ENCODE data around the gene DCC. TPM values are rescaled to one million over a fixed set of nuclear protein-coding genes. Genes with fewer than 3 reads are reported as not detected.

Gene DCC
- polyA plus RNA-seq, 1 donor (not counting 4 experiments of a cell fraction or from before 2014, with no cell fraction given): not detected

GRCh38 chr18:53253789-53254188 is 913.8 kb downstream of the DCC start:
- Histone ChIP-seq H3K9ac (ENCODE audit: control insufficient read depth, extremely low read depth, insufficient read depth, low read length) (no peak overlapping the region), H3K4me1 (ENCODE audit: control insufficient read depth, extremely low read depth, insufficient read depth, low read length) (no peaks in the 10 kb centered on the region), H3K4me3 (ENCODE audit: control insufficient read depth in 2 of 3, extremely low read depth in 1 of 3, insufficient read depth in 2 of 3, low read depth in 1 of 3, low read length in 3 of 3) (no peak overlapping the region), H3K36me3 (ENCODE audit: control insufficient read depth in 2 of 2, extremely low read depth in 1 of 2, insufficient read depth in 2 of 2, low read length in 2 of 2) (no peaks in the 10 kb centered on the region), H3K27ac (ENCODE audit: control insufficient read depth, insufficient read depth, low read length) (no peak overlapping the region), H4K20me1 (ENCODE audit: control insufficient read depth, extremely low read depth, insufficient read depth, low read length) (no peaks in the 10 kb centered on the region), H3K4me2 (ENCODE audit: control insufficient read depth, extremely low read depth, insufficient read depth, low read depth, low read length) (no peak overlapping the region), H3K9me1 (ENCODE audit: control insufficient read depth, extremely low read depth, insufficient read depth, low read length) (no peaks in the 10 kb centered on the region), H2AFZ (ENCODE audit: control insufficient read depth, low read length) (no peak overlapping the region), H3K9me3 (ENCODE audit: control insufficient read depth, low read depth, low read length) (no peaks in the 10 kb centered on the region), H3K27me3 (ENCODE audit: control insufficient read depth, extremely low read depth, insufficient read depth, low read length) (no peaks in the 10 kb centered on the region), H3K79me2 (ENCODE audit: control insufficient read depth, insufficient read depth, low read length) (no peaks in the 10 kb centered on the region)
- no peak for DNase-seq (ENCODE audit: low read depth, low spot score)
- FAIRE-seq: no peak
- no peak for TF ChIP-seq CTCF (optimal IDR thresholded peaks at IDR 0.05 in 1 of 3, IDR thresholded peaks at IDR 0.05 in 1 of 3, conservative IDR thresholded peaks at IDR 0.05 in 1 of 3; ENCODE audit: extremely low read depth in 1 of 3, insufficient read depth in 2 of 3, low read length in 3 of 3)
- TF ChIP-seq EZH2 (IDR thresholded peaks at IDR 0.05; ENCODE audit: low read length): no peak
- dilution Hi-C loops (cut with MboI; ENCODE audit: extremely low pct_ligation_motif_present, low sequenced_read_pairs): no loop called here

- TF ChIP-seq EZH2 (IDR thresholded peaks at IDR 0.05; ENCODE audit: low read length): no peak
- TF ChIP-seq CTCF (optimal IDR thresholded peaks at IDR 0.05 in 1 of 3, IDR thresholded peaks at IDR 0.05 in 1 of 3, conservative IDR thresholded peaks at IDR 0.05 in 1 of 3; ENCODE audit: extremely low read depth in 1 of 3, insufficient read depth in 2 of 3, low read length in 3 of 3): no peak
- H3K9ac ChIP-seq (ENCODE audit: control insufficient read depth, extremely low read depth, insufficient read depth, low read length): no peak overlapping the region
- dilution Hi-C loops (cut with MboI; ENCODE audit: extremely low pct_ligation_motif_present, low sequenced_read_pairs): no loop called here
- no peak overlapping the region for H3K27ac ChIP-seq (ENCODE audit: control insufficient read depth, insufficient read depth, low read length)
- H3K4me1 ChIP-seq (ENCODE audit: control insufficient read depth, extremely low read depth, insufficient read depth, low read length): no peaks in the 10 kb centered on the region
- no peak for DNase-seq (ENCODE audit: low read depth, low spot score)
- FAIRE-seq: no peak
- no peaks in the 10 kb centered on the region for H3K9me3 ChIP-seq (ENCODE audit: control insufficient read depth, low read depth, low read length)
- H3K4me3 ChIP-seq (ENCODE audit: control insufficient read depth in 2 of 3, extremely low read depth in 1 of 3, insufficient read depth in 2 of 3, low read depth in 1 of 3, low read length in 3 of 3): no peak overlapping the region
- H3K79me2 ChIP-seq (ENCODE audit: control insufficient read depth, insufficient read depth, low read length): no peaks in the 10 kb centered on the region
- no peaks in the 10 kb centered on the region for H3K9me1 ChIP-seq (ENCODE audit: control insufficient read depth, extremely low read depth, insufficient read depth, low read length)
- H4K20me1 ChIP-seq (ENCODE audit: control insufficient read depth, extremely low read depth, insufficient read depth, low read length): no peaks in the 10 kb centered on the region
- no peak overlapping the region for H3K4me2 ChIP-seq (ENCODE audit: control insufficient read depth, extremely low read depth, insufficient read depth, low read depth, low read length)
- no peaks in the 10 kb centered on the region for H3K27me3 ChIP-seq (ENCODE audit: control insufficient read depth, extremely low read depth, insufficient read depth, low read length)
- H2AFZ ChIP-seq (ENCODE audit: control insufficient read depth, low read length): no peak overlapping the region
- no peaks in the 10 kb centered on the region for H3K36me3 ChIP-seq (ENCODE audit: control insufficient read depth in 2 of 2, extremely low read depth in 1 of 2, insufficient read depth in 2 of 2, low read length in 2 of 2)
These were observed 914.3 kb downstream of the DCC start for GRCh38 chr18:53254265-53254664.

Measured in keratinocyte (primary cell).